GM18909 (cell line): ENCODE measurements around the gene GNG7.
"Not testable (repeated sequence)": the region's sequence is repeated elsewhere in the genome, so short reads cannot be mapped to it uniquely, and the experiment has no call there.

Experiments used
- ATAC-seq: cut with Tn5 transposase; IDR thresholded peaks from one replicate; pipeline ENCODE4 v1.9.1; 2021; ENCODE audit warnings: mild to moderate bottlenecking; ENCODE audit not compliant: unreplicated experiment, poor library complexity

GNG7 gene

DNA sequence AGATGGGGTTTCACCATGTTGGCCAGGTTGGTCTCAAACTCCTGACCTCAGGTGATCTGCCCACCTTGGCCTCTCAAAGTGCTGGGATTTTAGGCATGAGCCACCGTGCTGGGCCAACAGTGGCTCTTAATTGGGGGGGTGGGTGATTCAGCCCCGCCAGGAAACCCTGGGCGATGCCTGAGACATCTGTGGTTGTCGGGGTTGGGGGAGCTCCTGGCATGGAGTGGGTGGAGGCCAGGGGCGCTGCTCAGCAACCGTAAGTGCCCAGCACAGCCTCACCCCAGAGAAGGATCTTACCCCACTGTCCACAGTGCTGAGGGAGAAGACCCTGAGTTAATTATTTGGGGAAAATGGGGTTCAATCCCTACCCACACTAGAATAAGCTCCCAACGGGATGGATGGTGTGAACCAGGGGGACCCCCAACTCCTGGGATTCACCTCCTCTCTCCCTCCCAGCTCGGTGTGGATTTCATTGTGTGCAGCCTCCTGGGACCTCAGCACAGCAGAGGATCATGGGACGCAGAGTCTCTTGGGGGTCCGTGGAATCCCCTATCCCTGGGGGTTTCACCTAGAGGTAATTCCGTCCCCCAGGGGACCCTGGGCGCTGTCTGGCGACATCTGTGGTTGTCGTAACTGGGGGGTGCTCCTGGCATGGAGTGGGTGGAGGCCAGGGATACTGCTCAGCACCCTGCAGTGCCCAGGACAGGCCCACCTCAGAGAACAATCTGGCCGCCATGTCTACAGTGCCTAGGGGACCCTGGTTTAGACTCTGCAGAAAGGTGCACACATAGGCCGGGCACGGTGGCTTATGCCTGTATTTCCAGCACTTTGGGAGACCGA, 157.7 kb downstream of the GNG7 start:
- ATAC-seq = no peak

DNA sequence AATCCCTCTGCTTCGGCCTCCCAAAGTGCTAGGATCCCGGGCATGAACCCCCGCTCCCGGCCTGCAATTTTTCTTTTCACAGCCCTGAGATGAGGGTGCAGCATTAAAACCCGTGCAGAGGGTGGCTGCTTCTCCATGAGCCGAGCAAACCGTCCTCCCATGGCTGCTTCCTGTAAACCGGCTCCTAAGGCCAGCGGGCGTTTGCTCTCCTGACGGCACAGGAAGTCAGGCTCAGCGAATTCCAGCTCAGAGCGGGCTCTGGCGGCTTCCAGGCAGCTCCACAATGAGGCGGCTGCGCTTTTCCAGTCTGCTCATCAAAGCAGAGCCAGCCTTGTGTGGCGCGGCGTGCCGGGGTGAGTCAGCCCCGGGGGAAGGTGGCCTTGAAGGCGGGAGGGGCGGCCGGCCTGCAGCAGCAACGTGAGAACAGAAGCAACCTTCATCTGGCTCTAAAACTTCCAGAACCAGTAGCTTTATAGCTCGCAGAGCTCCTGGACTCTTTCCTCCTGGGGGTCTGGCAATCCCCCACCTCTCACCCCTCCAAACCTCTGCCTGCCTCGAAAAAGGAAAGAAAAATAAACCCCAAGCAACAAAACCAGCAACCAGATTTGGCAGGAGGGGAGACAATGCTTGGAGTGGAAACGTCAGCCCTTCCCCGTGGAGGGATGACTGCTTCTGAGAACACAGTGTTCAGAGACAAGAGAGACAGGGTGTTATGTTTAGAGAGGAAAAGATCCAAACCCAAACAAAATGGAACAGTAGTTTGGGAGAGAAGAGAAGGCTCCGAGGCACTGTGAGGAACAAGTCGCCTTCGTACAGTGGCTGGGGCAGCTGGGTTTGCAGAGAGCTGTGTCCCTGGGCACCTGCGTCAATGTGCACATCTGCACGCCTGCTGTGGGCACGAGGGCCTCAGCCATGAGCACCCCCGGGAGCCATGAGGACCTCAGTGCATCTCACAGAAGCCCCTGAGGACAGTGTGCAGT, 158.7 kb downstream of the GNG7 start:
- ATAC-seq = no peak

DNA sequence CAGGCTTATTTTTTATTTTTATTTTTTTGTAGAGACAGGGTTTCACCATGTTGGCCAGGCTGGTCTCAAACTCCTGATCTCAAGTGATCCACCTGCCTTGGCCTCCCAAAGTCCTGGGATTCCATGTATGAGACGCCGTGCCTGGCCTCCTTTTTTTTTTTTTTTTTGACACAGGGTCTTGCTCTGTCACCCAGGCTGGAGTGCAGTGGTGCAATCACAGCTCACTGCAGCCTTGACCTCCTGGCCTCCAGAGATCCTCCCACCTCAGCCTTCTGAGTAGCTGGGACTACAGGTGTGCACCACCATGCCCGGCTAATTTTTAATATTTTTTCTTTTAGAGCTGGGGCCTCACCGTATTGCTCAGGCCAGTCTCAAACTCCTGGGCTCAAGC, 159.4 kb downstream of the GNG7 start:
- not testable (repeated sequence) for ATAC-seq

DNA sequence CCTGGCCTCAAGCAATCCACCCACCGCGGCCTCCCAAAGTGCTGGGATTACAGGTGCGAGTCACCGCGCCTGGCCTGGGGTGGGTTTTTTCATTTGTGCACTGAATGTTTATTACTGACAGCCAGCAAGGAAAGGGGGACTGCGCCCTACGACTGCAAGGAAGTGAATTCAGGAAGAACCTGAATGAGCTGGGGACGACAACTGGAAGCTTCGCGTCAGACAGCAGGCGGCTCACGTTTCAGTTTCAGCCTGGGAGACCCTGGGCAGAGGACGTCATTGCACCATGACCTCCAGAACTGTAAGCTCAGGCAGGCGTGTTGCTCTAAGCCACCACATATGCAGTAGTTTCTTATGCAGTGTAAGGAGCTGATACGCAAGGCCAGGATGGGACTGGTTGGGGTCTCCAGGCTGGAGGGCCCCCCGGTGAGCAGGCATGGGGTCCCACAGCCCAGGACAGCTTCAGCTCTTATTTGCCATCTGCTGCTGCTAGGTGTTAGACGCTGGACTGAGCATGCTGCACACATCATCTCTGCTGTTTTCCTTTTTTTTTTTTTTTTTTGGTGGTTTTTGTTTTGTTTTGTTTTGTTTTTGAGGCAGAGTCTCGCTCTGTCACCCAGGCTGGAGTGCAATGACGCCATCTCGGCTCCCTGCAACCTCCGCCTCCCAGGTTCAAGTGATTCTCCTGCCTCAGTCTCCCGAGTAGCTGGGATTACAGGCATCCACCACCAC, 160.0 kb downstream of the GNG7 start:
- ATAC-seq = no peak

DNA sequence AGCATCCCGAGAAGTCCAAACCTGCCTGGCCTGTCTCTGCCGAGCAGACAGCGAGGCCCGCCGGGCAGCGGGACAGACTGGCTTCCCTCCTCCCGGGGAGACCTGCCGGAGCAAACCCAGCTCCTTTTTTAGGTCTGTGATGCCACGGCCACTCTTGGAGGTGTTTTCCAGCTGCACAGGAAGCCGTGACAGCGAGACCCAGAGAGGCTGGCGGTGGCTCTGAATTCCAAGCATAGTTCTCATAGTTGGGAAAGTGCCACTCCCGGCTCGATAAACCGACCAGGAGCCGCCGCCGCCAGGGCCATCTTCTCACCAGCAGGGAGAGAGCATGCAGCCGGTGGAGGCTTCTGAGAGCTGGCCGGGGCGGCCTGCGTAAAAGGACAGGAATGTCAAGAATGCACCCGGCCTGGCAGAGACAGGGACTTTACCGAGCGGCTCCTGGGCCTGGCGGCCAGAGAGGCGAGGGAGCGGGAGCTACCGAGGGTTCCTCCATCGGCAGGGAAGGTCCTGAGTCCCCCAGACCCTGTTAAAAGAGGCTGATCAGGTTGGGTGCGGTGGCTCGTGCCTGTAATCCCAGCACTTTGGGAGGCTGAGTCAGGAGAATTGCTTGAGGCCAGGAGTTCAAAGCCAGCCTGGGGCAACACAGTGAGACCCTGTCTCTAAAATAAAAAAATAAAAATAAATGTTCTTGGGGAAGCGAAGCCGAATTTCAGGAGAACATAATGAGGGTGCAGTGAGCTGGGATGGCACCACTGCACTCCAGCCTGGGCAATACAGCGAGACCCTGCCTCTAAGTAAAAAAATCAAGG, 161.6 kb downstream of the GNG7 start:
- no peak for ATAC-seq

DNA sequence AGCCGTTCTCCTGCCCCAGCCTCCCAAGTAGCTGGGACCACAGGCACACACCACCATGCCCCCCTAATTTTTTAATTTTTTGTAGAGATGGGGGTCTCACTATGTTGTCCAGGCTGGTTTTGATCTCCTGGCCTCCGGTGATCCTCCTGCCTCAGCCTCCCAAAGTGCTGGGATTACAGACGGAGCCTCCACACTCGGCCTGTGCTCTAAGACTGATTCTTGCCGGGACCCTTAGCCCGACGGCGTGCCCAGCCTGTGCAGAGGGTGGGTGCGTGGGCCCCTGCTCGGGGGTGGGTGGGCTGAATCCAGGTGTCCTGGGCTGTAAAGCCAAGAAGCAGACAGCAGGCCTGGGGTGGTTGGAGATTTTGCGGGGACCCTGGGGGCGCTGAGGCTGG, 162.2 kb downstream of the GNG7 start:
- ATAC-seq = no peak

DNA sequence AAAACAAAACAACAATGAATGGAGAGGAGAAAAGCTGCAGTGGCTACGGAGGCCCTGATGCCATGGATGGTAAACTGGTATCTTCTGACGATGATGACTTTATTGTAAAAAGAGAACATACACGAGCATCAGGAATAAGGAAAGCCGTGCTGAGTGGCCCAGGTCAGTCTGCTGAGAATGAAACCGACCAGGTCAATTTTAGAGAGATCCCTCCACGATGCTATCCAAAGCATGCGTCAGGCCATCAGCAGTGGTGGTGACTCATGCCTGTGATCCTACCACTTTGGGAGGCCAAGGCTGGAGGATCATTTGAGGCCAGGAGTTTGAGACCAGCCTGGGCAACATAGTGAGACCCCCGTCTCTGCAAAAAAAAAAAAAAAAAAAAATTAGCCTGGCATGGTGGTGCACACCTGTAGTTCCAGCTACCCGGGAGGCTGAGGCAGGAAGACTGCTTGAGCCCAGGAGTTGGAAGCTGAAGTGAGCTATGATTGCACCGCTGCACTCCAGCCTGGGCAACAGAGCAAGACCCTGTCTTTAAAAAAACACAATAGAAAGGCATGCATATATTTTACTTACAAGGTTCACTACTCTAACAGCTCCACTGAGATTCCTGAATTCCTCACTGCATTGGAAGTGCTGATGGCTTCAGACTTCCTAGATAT, 164.3 kb downstream of the GNG7 start:
- ATAC-seq = no peak

DNA sequence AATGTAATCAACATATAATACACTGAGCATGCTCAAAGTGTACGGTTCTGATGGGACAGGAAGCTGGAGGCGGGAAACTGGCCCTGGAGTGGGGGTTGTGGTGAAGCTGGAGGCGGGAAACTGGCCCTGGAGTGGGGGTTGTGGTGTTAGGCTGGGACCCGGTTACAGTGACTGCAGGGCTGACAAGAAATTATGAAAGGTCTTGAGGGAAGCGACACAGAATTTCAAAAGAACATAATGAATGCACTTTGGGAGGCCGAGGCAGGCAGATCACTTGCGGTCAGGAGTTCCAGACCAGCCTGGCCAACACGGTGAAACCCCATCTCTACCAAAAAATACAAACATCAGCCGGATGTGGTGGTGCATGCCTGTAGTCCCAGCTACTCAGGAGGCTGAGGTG, 164.9 kb downstream of the GNG7 start:
- not testable (repeated sequence) for ATAC-seq

DNA sequence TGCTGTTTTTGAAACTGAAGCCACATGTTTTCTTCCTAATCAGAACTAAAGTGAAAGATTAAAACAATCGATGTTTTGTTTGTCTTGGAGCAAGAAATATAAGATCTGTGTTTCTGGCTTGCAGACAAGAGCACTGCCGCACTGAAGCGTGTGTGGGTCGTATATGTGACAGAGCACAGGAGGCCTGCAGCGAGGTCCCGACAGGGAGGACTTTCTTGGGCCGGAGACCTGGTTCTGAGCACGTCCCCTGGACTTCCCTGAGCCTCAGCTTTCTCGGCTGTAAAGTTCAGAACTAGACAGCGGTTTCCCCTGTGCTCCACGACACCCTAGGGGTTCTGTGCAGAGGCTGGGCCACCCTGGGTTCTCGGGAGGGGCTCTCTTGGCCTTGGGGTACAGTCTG, 166.0 kb downstream of the GNG7 start:
- no peak for ATAC-seq

DNA sequence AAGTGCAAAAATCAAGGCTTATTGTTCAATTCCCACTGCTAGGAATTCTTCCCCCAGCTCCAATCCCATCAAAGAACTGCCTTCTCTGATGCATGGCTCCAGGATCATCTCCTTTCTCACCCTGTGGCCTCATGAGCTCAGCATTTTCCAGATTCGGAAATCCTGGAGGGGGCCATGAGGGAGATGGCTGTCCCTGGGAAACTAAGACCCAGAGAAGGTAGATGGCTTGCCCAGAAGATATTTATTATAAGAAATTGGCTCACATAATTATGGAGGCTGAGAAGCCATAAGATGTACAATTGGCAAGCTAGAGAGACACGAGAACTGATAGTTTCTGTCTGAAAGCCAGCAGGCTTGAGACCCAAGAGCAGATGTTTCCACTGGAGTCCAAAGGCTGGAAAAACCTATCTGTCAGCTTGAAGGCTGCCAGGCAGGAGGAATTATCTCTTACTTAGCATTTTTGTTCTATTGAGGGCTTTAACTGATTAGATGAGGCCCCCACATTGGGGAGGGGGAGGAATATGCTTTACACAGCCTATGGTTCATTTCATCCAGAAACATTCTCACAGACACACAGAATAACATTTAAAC, 168.0 kb downstream of the GNG7 start:
- ATAC-seq = no peak

DNA sequence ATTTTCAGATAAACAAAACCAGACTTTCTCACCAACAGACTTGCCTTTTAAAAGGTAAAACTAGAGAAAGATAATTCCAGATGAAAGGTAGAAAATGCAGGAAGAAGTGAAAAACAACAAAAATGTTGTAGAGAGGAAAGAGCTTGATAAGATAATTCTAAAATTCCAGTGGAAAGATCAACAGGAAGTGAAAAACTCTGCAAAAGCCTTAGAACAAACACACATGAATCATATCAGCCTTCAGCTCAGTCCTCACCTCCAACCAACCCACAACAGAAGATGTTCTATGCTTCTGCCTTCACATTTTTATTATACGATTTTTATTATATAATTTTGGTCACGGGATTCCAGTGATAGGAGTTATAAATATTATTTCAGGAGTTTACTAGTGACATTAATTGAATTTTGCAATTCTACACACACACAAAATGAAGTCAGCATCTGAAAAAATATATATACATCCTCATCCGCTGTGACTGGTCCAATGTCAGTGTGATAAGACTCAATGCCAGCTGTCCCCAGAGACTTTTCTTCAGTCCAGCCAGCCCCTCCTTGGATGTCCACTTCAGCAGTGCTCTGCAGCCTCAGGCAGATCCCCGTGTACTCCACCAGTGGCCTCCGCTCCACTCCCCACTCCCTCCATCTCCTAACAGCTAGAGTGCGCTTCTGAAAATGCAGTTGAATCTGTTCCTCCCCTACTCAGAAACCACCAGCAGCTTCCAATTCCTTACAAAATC, 168.6 kb downstream of the GNG7 start:
- ATAC-seq = no peak

DNA sequence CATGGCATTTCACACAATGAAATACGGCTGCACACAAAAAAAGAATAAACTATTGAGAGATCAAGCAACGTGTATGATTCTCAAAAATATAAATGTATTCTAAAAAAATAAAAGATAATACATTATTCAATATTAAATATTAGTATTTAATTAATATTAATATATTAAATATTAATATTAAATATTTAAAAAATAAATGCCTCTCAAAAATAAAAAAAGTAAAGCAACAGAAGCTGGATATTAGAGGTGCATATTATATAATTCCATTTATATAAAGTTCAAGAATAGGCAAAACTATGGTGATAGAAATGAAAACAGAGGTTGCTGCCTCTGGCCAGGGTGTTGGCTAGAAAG, 169.4 kb downstream of the GNG7 start:
- no peak for ATAC-seq

DNA sequence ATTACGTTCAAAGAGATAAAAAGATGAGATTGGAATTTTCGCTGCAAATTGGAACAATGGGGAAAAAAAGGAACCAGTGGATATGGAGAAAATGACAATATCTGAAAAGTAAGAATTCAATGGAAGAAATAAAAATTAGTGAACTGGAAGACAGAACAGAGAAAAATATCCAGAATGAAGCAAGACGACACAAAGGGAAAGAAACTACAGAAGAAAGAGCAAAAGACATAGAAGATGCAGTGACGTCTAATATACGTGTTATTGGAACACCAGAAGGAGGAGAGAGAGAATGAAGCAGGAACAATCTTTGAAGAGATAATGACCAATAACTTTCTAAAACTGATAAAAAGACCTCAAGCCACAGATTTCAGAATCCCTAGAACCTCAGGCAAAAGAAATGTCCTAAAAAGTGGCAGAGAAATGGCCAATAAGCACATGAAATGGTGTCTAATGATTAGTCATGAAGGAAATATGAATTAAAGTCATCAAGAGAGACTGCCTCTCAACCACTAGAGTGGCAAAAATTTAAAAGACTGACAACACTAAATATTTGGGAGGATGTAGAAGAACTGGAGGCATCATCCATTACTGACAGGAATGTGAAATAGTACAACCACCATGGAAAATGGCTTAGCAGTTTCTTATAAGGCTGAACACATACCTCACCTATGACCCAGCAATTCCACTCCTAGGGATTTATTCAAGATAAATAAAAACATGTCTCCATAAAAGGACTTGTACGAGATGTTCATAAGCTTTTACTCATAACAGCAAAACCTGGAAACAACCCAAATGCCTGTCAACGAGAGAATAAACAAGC, 170.0 kb downstream of the GNG7 start:
- no peak for ATAC-seq

DNA sequence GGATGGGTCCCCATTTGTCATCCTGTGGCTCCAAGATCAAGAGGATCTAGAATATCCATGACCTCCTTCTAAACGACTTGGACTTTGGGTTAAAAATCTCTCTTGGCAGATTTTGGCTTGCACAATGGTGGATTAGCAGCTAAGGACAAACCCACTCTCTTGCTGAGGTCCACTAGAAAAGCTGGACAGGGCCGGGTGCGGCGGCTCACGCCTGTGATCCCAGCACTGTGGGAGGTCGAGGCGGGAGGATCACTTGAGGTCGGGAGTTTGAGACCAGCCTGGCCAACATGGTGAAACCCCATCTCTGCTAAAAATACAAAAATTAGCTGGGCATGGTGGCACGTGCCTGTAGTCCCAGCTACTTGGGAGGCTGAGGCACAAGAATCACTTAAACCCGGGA, 172.6 kb downstream of the GNG7 start:
- ATAC-seq = not testable (repeated sequence)

DNA sequence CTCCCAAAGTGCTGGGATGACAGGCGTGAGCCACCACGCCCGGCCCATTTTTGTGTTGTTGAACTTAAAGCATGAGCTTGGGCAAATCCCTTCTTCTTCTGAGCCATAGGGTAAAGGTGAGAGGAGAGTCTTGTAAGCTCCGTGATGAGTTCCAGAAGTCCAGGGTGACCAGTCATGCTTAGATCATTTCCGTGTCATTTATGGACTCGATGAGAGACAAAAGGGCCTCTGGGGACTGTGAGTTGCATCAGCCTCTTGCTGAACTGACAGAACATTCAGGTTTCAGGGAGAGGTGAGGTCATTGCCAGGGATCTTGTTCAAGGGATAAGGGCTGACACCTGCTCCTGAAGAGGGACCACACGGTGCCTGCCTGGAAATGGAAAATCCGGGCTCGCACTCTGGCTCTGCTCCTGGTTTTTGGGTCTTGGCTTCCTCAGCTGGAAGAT, 173.0 kb downstream of the GNG7 start:
- ATAC-seq = no peak

DNA sequence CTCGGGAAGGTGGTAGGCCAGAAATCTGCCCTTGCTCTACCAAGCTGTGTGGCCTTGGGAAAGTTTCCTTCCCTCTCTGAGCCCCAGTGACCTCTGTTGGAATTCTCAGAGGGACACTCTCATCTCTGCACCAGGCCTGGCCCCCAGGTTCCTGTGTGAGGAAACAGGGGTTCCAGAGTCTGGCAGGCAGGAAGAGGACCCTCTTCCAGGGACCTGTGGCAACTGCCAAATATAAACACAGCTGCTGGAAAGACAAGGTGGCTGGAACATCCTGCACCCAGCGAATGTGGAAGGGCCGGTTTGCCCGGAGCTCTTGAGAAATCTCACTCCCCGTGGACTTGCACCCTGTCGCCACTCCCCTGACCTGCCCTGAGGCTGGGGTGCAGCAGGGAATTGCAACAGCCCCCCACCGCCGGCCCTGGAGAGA, 173.8 kb downstream of the GNG7 start:
- no peak for ATAC-seq

DNA sequence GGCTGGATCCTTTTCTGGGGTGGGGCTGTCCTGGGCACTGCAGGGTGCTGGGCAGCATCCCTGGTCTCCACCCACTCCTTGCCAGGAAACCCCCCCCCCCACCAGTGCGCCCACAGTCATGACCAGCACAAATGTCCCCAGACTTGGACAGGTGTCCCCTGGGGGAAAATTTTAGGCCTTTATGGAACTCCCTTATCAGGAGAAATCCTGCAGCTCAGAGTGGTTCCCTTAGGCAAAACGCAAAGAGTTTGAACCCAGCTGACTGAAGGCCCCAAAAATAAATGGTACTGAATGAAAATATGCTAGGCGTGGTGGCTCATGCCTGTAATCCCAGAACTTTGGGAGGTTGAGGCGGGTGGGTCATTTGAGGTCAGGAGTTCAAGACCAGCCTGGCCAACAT, 174.8 kb downstream of the GNG7 start:
- ATAC-seq = no peak
